Kidney (tissue), 14 donors: ENCODE data around the gene RNU6-7. TPM values are rescaled to one million over a fixed set of nuclear protein-coding genes. Genes with fewer than 3 reads are reported as not detected.

ENCODE experiments used
- DNase-seq, 5 donors: peaks; one replicate each; pipeline ENCODE4 v3.0.0-alpha.2; 2013 to 2020
- FAIRE-seq: peaks from 2 replicates; lab custom pipeline; 2012; peaks lifted over from hg19 to GRCh38; lab: Jason Lieb, UNC
- H3K27ac ChIP-seq, 2 donors: one replicate each; pipeline ENCODE4 v1.7.0; 2013; ENCODE audit warnings: low read depth in 2 of 2, low read length in 2 of 2, inconsistent platforms in 1 of 2
- H3K27me3 ChIP-seq: one replicate; pipeline ENCODE4 v1.7.1; 2013; ENCODE audit warnings: low read length, inconsistent platforms; ENCODE audit not compliant: control insufficient read depth, insufficient read depth
- H3K36me3 ChIP-seq, 3 donors: one replicate each; pipeline versions ENCODE4 v1.7.0 to v1.7.1; 2013; ENCODE audit warnings: low read length in 3 of 3, control low read depth in 1 of 3, inconsistent platforms in 1 of 3; ENCODE audit not compliant: insufficient read depth in 3 of 3, control insufficient read depth in 2 of 3
- H3K4me1 ChIP-seq, 3 donors: one replicate each; pipeline versions ENCODE4 v1.7.0 to v1.7.1; 2013; ENCODE audit warnings: low read length in 3 of 3, inconsistent platforms in 1 of 3, low read depth in 1 of 3; ENCODE audit not compliant: control insufficient read depth in 2 of 3, insufficient read depth in 2 of 3
- H3K4me3 ChIP-seq, 3 donors: one replicate each; pipeline versions ENCODE4 v1.7.0 to v1.8.1; 2013; ENCODE audit warnings: low read length in 3 of 3, control low read depth in 1 of 3, inconsistent platforms in 1 of 3
- H3K9ac ChIP-seq, 3 donors: one replicate each; pipeline versions ENCODE4 v1.7.0 to v1.7.1; 2013; ENCODE audit warnings: low read length in 3 of 3, control low read depth in 1 of 3, inconsistent platforms in 1 of 3
- H3K9me3 ChIP-seq, 3 donors: one replicate each; pipeline versions ENCODE4 v1.7.0 to v1.7.1; 2013; ENCODE audit warnings: low read length in 3 of 3, control low read depth in 1 of 3, inconsistent platforms in 1 of 3; ENCODE audit not compliant: control insufficient read depth in 2 of 3, insufficient read depth in 1 of 3
- intact Hi-C: fragments of 100-400 bp; cut with DNase I; formaldehyde crosslinking; loops from one replicate; pipeline ENCODE4 v1.11.1; 2022
- polyA plus RNA-seq: library from polyadenylated mRNA; stranded (reverse); fragments of 350-450 nt; fragmentation: Illumina TruSeq; extraction: RNeasy Lipid Tissue Mini Kit (QIAGEN cat#74804); gene quantifications from one replicate; pipeline ENCODE4 v1.2.3, GENCODE V29; 2014; ENCODE audit warnings: low read depth, low replicate concordance; ENCODE audit not compliant: insufficient read depth
- total RNA-seq: library from RNA; stranded (reverse); fragmentation: NEBNext Ultra II Directional; extraction: Animal tissue kit (Norgen Biotek cat#: 25700); gene quantifications from one replicate; pipeline ENCODE4 v1.2.1, GENCODE V29; 2021
- TF ChIP-seq, protein P1 (sequence below): IDR thresholded peaks from 3 replicates; pipeline ENCODE4 v1.5.1; 2012; ENCODE audit warnings: mild to moderate bottlenecking, moderate library complexity, borderline replicate concordance; ENCODE audit not compliant: insufficient read depth; ENCODE audit errors: extremely low read depth
- donor health status: control.
- donor health status: control.
- donor health status: control.
- donor health status: control.
- donor health status: control.
- donor health status: DM: yes; HTN: yes; CAD: no.
- donor health status: Normal renal cell carcinoma (clear cell type).

RNU6-7 gene
- total and polyA plus RNA-seq, 2 donors from 2014 or later: not detected

DNA sequence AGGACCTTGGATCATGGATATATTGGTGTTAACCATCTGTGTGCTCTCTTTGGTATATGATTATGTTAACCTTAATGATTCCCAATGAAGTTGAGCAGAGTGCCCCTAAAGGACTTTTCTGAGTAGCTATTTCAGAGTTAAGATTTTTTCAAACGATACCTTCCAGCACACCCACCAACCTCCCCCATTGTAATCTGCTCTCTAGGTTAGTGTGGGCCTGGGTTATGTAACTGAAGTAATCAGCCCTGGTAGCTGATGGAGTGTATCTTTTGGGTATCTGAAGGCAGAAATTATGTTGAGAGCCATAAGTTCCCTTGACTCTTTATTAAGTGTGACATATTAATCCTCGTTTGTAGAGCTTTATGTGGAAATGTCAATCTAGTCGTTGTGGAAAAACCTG lies 48.8 kb downstream of the RNU6-7 start:
- no peaks in the 10 kb centered on the region for H3K9me3 ChIP-seq
- H3K4me1 ChIP-seq: peaks cover 0 to 8% (median 0%) of the 10 kb centered on the region in 3 donors
- FAIRE-seq: no peak
- H3K27me3 ChIP-seq: no peaks in the 10 kb centered on the region
- no peak overlapping the region for H3K4me3 ChIP-seq
- no peaks in the 10 kb centered on the region for H3K36me3 ChIP-seq
- TF ChIP-seq, protein P1, sequence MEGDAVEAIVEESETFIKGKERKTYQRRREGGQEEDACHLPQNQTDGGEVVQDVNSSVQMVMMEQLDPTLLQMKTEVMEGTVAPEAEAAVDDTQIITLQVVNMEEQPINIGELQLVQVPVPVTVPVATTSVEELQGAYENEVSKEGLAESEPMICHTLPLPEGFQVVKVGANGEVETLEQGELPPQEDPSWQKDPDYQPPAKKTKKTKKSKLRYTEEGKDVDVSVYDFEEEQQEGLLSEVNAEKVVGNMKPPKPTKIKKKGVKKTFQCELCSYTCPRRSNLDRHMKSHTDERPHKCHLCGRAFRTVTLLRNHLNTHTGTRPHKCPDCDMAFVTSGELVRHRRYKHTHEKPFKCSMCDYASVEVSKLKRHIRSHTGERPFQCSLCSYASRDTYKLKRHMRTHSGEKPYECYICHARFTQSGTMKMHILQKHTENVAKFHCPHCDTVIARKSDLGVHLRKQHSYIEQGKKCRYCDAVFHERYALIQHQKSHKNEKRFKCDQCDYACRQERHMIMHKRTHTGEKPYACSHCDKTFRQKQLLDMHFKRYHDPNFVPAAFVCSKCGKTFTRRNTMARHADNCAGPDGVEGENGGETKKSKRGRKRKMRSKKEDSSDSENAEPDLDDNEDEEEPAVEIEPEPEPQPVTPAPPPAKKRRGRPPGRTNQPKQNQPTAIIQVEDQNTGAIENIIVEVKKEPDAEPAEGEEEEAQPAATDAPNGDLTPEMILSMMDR: no peak
- H3K9ac ChIP-seq: no peak overlapping the region
- H3K27ac ChIP-seq: no peak overlapping the region
- DNase-seq: no peak
- intact Hi-C loops: loop anchor here (10.0 kb wide), 1 partner anchor 316 kb away; no protein-coding TSS in a partner anchor

GRCh38 chr14:32251530-32251929 lies 49.7 kb downstream of the RNU6-7 start:
- Histone ChIP-seq H3K4me3 (no peak overlapping the region), H3K27ac (no peak overlapping the region), H3K36me3 (no peaks in the 10 kb centered on the region), H3K9me3 (no peaks in the 10 kb centered on the region), H3K9ac (peak overlapping the region in 1 of 3 donors; percentile 5), H3K4me1 (peaks cover 0 to 8% (median 0%) of the 10 kb centered on the region in 3 donors), H3K27me3 (no peaks in the 10 kb centered on the region)
- intact Hi-C loops: loop anchor here (10.0 kb wide), 1 partner anchor 317 kb away; no protein-coding TSS in a partner anchor
- TF ChIP-seq, protein P1: no peak
- DNase-seq (no peak), FAIRE-seq (no peak)

Other genes starting within 250 kb of the RNU6-7 start
- 142 TPM for gene ARHGAP5, start 124.7 kb upstream of the RNU6-7 start, total RNA-seq
- gene ARHGAP5, start 124.7 kb upstream of the RNU6-7 start, polyA plus RNA-seq: 17.7 TPM
- not detected for gene RNU6-8, start 1.2 kb downstream of the RNU6-7 start, total RNA-seq
- not detected for gene RNU6-8, start 1.2 kb downstream of the RNU6-7 start, polyA plus RNA-seq
- 10.5 TPM for gene AKAP6, start 127.3 kb downstream of the RNU6-7 start, total RNA-seq
- 0.92 TPM for gene AKAP6, start 127.3 kb downstream of the RNU6-7 start, polyA plus RNA-seq